ENCODE data around the gene NIPA2. TPM values are rescaled to one million over a fixed set of nuclear protein-coding genes. Genes with fewer than 3 reads are reported as not detected.
"Not testable (repeated sequence)": the region's sequence is repeated elsewhere in the genome, so short reads cannot be mapped to it uniquely, and the experiment has no call there.

The NIPA2 gene
- total RNA-seq, 1 donor from 2014 or later: 37.7 TPM

- no peak overlapping the region for H3K27ac Mint-ChIP-seq
- H3K4me1 Mint-ChIP-seq: no peaks in the 10 kb centered on the region
- TF ChIP-seq CTCF (IDR thresholded peaks at IDR 0.05; ENCODE audit: unreplicated experiment): no peak
- H3K9me3 Mint-ChIP-seq: no peaks in the 10 kb centered on the region
- no peaks in the 10 kb centered on the region for H3K36me3 Mint-ChIP-seq
- no peak for DNase-seq (ENCODE audit: low spot score in 2 of 2, unreplicated experiment in 2 of 2)
- no peak overlapping the region for H3K4me3 Mint-ChIP-seq
- no peaks in the 10 kb centered on the region for H3K27me3 Mint-ChIP-seq (ENCODE audit: low read depth)
These were observed 38.6 kb upstream of the NIPA2 start for GRCh38 chr15:22799902-22800301.

GRCh38 chr15:22803006-22803405, 35.5 kb upstream of the NIPA2 start:
- H3K4me1 Mint-ChIP-seq; H3K27me3 Mint-ChIP-seq (ENCODE audit: low read depth); H3K4me3 Mint-ChIP-seq; H3K27ac Mint-ChIP-seq; DNase-seq (ENCODE audit: low spot score in 2 of 2, unreplicated experiment in 2 of 2); H3K9me3 Mint-ChIP-seq; H3K36me3 Mint-ChIP-seq: not testable (repeated sequence)

- H3K4me3 Mint-ChIP-seq: no peak overlapping the region
- H3K27me3 Mint-ChIP-seq (ENCODE audit: low read depth): no peaks in the 10 kb centered on the region
- H3K27ac Mint-ChIP-seq: no peak overlapping the region
- DNase-seq (ENCODE audit: low spot score in 2 of 2, unreplicated experiment in 2 of 2): no peak
- TF ChIP-seq CTCF (IDR thresholded peaks at IDR 0.05; ENCODE audit: unreplicated experiment): no peak
- no peaks in the 10 kb centered on the region for H3K36me3 Mint-ChIP-seq
- no peaks in the 10 kb centered on the region for H3K4me1 Mint-ChIP-seq
- H3K9me3 Mint-ChIP-seq: no peaks in the 10 kb centered on the region
These were observed 32.3 kb upstream of the NIPA2 start for GRCh38 chr15:22806156-22806555.

GRCh38 chr15:22806664-22807063, 31.8 kb upstream of the NIPA2 start:
- H3K36me3 Mint-ChIP-seq: no peaks in the 10 kb centered on the region
- no peaks in the 10 kb centered on the region for H3K4me1 Mint-ChIP-seq
- no peak for DNase-seq (ENCODE audit: low spot score in 2 of 2, unreplicated experiment in 2 of 2)
- TF ChIP-seq CTCF (IDR thresholded peaks at IDR 0.05; ENCODE audit: unreplicated experiment): no peak
- H3K27me3 Mint-ChIP-seq (ENCODE audit: low read depth): no peaks in the 10 kb centered on the region
- H3K27ac Mint-ChIP-seq: no peak overlapping the region
- no peaks in the 10 kb centered on the region for H3K9me3 Mint-ChIP-seq
- H3K4me3 Mint-ChIP-seq: no peak overlapping the region

GRCh38 chr15:22807831-22808230, 30.6 kb upstream of the NIPA2 start:
- H3K4me1 Mint-ChIP-seq; H3K27me3 Mint-ChIP-seq (ENCODE audit: low read depth); H3K27ac Mint-ChIP-seq; H3K9me3 Mint-ChIP-seq; DNase-seq (ENCODE audit: low spot score in 2 of 2, unreplicated experiment in 2 of 2); H3K4me3 Mint-ChIP-seq; H3K36me3 Mint-ChIP-seq: not testable (repeated sequence)

- Mint-ChIP-seq H3K27ac (no peak overlapping the region), H3K36me3 (no peaks in the 10 kb centered on the region), H3K4me1 (no peaks in the 10 kb centered on the region), H3K4me3 (no peak overlapping the region), H3K27me3 (ENCODE audit: low read depth) (no peaks in the 10 kb centered on the region), H3K9me3 (no peaks in the 10 kb centered on the region)
- TF ChIP-seq CTCF (IDR thresholded peaks at IDR 0.05; ENCODE audit: unreplicated experiment): no peak
- no peak for DNase-seq (ENCODE audit: low spot score in 2 of 2, unreplicated experiment in 2 of 2)
These were observed 30.2 kb upstream of the NIPA2 start for GRCh38 chr15:22808240-22808639.

GRCh38 chr15:22808761-22809280, 29.6 kb upstream of the NIPA2 start:
- Mint-ChIP-seq H3K27me3 (ENCODE audit: low read depth) (no peaks in the 10 kb centered on the region), H3K4me1 (no peaks in the 10 kb centered on the region), H3K36me3 (no peaks in the 10 kb centered on the region), H3K9me3 (no peaks in the 10 kb centered on the region), H3K4me3 (no peak overlapping the region), H3K27ac (no peak overlapping the region)
- DNase-seq (ENCODE audit: low spot score in 2 of 2, unreplicated experiment in 2 of 2): no peak
- TF ChIP-seq CTCF (IDR thresholded peaks at IDR 0.05; ENCODE audit: unreplicated experiment): no peak
